NCI-H2227 (cell line): Measurements from ENCODE around the gene ACOT8.
A peak's percentile ranks its signal among the peaks of the same experiment; 100 is the strongest.
"Not testable (repeated sequence)": the region's sequence is repeated elsewhere in the genome, so short reads cannot be mapped to it uniquely, and the experiment has no call there.

ENCODE experiments used
- DNase-seq: peaks from one replicate; lab custom pipeline; 2025; ENCODE audit not compliant: unreplicated experiment; lab: John Stamatoyannopoulos, UW

Gene ACOT8

DNA sequence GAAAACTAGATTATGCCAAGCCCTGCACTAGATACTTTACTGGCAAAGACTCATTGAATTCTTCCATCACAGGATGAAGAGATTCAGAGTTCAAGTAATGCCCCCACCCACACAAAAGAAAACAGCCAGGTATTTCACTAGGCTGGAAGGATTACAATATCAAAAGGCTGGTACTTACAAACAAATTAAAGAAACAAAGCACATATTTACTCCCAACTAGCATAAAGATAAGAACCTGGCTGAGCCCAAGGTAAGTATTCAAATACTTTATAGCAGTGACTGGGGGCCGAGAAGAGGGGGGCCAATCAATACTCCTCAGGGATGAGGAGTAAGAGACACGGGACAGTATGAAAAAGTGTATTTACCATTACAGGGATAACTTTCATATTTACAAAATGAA, 3.7 kb downstream of the ACOT8 start:
- DNase-seq: no peak

DNA sequence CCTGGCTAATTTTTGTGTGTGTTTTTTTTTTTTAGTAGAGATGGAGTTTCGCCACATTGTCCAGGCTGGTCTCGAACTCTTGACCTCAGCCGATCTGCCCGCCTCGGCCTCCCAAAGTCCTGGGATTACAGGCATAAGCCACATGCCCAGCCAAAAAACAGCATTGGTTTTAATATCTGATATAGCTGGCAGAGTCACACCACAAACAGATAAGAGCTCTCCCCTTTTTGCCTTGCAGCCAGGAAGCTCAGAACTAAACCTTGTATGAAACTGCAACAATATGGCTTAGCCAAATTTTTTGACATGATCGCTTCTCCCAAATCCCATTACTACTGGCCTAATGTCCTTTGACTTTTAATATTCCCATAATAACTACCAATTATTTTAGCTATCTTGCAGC, 4.9 kb downstream of the ACOT8 start:
- DNase-seq: no peak

DNA sequence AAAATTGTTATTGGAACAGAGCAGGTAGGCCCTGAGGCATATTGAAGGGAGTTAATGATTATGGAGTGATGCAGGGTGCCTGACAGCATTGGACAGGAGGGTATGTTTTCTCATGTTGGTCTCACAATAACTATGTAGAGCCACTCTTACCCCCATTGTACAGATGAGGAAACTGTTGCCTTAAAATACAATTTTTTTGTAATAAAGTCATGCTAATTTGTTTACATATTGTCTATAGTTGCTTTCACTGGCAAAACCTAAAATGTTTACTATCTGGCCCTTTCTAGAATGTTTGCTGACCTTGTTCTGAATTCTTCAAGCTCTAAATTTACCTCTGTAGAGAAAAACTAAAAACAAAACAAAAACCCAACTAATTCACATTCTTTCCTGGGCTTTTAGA, 5.7 kb downstream of the ACOT8 start:
- DNase-seq: no peak

DNA sequence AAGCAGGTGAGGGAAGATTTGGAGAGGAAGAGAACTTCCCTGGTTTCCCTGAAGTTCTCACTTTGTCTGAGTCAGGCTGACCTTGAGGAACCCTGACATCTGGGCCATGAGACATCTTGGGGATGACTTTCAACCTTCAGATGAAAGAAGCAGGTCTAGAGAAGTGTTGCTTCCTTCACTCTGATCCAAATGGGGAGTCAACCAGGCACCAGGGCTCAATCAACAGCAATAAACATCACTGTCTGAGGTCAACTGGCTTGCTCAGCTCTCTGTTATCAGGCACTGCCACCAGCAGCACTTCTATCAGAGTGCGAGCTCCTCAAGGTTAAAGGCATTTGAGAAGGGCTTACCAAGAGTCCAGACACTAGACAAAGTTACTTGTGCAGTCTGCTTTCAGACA, 6.3 kb downstream of the ACOT8 start:
- DNase-seq: no peak

DNA sequence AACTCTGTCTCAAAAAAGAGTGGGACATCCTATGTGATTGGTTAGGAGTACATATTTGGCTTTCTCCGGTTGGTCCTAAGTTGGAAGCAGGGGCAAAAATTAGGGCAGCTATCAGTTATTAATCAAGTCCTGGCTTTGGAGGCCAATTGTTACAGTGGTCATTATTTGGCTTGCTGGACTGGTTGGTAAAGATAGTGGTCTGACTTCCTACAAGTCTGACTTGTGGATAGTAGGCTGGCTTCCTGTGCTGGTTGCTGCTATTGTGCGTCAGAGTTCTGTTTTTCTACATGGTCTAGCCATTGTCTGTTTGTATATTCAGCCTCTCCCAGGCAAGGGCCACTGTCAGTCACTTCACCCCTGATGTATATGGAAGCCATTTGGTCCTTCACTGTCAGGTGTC, 7.0 kb downstream of the ACOT8 start:
- DNase-seq: no peak

DNA sequence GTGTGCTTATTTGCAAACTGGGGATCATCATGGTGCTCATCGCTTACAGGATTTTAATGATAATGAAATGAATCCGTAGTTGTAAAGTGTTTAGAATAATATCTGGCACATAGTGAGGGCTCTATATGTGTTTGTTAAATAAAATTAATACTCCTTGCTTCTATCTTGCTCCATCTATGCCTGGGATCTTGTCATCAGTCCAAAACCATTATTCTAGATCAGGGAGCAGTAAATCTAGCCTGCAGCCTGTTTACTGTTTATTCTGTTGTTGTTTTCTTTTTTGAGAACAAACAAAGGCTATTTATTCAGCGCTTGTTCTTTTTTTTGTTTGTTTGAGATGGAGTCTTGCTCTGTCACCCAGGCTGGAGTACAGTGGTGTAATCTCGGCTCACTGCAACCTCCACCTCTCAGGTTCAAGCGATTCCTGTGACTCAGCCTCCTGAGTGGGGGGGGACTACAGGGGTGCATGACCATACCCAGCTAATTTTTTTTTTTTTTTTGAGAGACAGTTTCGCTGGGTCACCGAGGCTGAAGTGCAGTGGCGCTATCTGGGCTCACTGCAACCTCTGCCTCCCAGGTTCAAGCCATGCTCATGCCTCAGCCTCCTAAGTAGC, 8.1 kb downstream of the ACOT8 start:
- no peak for DNase-seq

DNA sequence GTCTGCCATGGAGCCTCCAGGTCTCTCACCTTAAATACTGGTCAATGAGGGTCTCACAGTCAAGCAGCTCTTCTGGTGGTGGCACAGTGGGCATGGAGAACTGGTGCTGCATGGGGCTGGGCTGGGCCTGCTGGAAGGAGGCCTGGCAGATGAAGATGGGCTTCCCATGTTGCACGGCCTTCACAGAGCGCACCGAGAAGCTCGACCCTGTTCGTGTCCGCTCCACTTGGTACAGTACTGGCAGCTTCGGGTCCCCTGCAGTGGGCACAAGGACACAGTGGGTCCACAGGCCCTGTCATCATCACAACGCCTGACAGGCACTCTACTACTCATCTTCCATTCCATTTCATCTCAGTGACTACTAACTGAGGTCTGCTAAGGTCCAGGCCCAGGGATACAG, 8.8 kb downstream of the ACOT8 start:
- DNase-seq: no peak

DNA sequence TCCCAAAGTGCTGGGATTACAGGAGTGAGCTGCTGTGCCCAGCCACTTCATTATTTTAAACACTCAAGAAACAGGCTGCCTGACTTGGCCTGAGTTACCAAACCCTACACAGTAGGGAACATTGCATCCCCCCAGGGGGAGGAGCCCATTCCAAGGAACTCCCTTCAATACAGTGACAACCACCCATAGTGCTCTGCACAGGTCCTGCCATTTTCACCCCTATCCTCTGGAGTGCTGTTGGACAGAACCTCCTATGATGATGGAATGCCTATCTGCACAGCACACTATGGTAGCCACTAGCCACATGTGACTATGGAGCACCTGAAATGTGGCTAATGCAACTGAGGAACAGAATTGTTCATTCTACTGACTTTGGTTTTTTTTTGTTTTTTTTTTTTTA, 11.7 kb downstream of the ACOT8 start:
- DNase-seq: no peak

DNA sequence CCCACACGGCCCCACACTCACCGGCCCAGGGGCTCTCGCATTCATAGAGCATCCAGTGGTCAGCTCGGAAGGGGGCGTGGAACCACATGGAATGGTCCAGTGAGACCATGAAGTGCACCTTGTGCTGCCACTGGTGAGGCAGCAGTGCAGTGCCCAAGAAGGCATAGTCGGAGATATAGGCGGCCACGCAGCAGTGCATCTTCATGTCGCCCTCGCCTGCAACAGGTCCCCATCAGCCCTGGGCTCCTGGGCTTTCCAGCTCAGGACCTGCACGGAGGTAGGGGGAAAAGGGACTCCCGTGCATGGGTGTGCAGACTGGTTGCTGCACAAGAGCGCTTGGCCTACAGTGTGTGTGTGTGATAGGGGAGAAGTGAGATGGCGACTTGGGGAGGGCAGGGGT, 13.7 kb downstream of the ACOT8 start:
- no peak for DNase-seq

DNA sequence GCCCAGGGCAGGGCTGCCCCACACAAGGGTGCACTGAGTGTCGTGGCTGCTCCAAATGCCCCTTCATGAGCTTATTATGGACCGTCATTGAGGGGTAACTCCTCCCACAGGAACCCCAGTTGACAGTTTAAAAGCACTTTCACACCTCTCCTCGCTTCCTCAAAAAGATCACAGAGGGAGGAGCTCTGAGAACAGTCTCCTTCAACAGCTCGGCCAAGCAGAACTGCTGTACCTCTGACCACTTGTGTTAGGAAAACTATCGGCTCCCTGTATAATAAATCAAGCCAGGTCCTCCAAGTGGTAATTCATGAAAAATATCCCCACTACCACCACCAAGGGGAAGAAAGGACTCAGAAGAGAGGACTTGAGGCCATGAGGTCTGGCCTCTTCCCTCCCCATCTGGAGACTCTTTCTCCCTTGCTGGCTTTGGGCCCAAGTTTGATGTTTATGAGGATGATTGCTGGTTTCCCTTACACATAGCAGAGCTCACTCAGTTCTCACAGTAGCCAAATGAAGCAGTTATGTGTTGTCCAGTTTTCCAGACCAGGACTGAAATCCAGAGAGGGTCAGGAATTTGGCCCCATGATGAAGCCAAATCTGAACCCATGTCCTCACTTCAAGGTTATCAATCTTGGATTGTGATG, 14.9 kb downstream of the ACOT8 start:
- DNase-seq: no peak

DNA sequence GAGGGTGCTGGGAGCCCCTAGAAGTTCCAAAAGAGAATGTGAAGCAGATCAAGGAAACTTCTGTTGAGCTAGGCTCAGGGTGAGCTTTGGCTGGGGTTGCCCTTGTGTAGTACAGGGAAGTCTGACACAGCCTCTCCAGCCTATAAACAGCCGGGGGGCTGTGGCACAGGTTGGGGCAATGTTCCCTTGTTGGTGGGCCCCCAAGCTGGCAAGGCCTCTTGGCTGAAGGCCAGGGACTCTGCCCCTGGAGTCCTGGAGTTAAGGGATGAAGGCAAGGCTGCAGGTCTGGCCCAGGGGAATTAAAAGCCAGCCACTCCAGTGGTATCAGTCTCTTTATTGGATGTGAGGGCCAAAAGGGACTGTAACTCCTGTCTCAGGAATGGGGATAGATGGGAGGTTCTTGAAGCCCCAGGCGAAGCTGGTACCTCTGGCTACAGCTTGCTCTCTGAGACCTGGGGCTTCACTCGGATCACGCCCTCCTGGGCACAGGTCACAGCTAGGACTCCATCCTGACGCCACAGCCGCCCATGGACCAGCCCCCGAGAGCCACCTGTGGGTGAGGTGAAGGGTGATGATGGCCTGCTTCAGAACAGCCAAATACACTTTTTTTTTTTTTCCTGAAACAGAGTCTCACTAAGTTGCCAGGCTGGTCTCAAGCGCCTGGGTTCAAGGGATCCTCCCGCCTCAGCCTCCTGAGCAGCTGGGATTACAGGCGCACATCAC, 15.6 kb downstream of the ACOT8 start:
- no peak for DNase-seq

DNA sequence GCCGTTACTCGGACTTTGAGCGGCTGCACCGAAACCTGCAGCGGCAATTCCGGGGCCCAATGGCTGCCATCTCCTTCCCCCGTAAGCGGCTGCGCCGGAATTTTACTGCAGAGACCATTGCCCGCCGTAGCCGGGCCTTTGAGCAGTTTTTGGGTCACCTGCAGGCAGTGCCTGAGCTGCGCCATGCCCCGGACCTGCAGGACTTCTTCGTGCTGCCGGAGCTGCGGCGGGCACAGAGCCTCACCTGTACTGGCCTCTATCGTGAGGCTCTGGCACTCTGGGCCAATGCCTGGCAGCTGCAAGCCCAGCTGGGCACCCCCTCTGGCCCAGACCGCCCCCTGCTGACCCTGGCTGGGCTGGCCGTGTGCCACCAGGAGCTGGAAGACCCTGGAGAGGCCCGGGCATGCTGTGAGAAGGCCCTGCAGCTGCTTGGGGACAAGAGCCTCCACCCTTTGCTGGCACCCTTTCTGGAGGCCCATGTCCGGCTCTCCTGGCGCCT, 16.4 kb downstream of the ACOT8 start:
- no peak for DNase-seq

DNA sequence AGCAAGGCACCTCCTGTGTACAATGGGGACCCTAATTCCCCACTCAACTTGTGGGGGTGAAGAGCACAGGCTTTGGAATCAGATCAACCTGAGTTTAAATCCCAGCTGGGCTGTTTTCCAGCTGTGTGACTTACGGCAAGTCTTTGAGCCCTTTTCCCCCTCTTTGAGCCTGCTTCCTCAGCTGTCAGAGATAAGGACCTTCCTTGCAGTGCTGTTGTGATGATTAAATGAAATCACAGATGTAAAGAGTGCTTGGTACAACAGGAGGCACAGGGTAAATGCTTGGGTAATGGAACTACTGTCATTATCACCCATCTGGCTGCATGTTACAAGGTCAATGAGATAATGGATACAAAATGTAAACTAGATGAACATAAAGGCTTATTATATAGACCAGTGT, 20.4 kb downstream of the ACOT8 start:
- DNase-seq: peak; percentile 60

DNA sequence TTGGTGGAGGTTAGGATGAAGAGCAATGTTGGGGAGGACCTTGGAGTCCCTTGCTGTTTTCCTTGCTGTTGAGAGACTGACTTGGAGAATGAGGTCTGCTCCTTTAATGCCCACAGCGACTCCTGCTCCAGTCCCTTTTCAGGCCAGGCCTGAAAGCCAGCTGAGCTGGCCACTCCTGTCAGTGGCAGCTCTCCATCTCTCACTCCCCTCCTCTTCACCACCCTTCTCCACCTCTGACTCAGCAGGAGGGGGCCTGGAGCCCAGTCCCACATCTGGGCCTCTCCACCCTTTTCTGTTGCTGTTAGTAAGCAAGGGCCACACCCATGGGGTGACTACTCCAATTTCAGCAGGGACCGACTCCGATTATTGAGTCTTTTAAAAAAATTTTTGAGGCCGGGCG, 21.4 kb downstream of the ACOT8 start:
- DNase-seq: no peak

DNA sequence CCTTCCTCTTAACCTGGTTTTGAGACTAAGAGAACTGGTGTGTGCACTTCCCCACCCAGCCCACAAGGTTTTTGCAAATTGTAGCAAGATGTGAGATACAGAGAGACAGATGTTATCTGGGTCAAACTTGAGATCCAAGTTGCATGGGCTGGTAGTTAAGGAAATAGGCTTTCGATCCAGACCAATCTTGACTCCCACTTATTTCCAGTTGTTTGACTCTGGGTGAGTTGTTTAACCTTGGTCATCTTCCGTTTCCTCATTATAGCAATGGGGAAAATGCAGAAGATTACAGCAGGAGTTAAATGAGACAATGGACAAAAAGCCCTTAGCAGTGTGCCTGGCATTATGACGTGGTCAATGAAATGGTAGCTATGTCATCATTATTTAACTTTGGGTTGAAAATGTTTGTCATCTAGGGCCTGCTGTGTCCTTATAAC, 21.8 kb downstream of the ACOT8 start:
- no peak for DNase-seq

DNA sequence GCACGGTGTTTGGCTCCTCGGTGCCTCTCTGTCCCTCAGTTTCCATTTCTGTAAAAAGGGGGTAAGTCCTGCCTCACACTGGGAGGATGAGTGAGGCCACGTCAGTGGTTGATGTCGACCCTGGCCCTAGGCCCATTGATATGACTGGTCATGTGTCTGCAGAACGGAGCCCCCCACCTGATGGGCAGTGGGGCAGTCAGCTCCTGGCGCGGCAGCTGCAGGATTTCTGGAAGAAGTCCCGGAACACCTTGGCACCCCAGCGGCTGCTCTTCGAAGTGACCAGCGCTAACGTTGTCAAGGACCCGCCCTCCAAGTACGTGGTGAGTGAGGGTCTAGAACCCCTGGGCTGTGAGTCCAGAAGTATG, 22.4 kb downstream of the ACOT8 start:
- DNase-seq: no peak

DNA sequence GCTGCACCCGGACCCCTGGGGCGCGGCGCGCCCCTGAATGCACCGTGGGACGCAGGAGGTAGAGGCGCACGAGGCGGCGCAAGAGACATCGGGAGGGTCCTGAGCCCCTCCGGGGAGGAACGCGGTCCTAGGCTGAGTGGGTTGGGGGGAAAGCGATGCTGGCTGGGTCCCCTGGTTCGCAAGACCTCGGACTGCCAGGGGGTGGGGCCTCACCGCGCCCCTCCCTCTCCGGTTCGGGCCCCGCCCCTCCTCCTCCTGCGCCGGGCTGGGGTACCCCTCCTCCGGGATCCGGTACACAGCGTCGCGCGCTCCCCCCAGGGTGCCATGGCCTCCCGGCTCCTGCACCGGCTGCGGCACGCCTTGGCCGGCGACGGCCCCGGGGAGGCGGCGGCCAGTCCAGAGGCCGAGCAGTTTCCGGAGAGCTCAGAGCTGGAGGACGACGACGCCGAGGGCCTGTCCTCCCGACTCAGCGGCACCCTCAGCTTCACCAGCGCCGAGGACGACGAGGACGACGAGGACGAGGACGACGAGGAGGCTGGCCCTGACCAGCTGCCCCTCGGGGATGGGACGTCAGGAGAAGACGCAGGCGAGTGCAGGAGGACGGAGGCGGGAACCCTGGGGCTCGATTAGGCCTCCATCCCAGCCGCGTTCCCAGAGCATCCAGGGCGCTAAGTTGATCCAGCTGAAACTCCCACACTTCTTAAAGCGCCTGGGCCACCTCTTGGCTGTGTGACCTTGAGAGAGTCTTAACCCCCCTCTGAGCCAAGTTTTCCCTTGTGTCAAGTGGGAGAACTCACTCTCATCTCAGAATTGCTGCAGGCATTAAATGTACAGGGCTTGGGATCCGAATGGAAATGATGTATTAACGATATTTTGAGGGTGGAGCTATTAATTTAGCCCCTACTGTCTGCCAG, 23.1 kb downstream of the ACOT8 start:
- DNase-seq: peak; percentile 80

DNA sequence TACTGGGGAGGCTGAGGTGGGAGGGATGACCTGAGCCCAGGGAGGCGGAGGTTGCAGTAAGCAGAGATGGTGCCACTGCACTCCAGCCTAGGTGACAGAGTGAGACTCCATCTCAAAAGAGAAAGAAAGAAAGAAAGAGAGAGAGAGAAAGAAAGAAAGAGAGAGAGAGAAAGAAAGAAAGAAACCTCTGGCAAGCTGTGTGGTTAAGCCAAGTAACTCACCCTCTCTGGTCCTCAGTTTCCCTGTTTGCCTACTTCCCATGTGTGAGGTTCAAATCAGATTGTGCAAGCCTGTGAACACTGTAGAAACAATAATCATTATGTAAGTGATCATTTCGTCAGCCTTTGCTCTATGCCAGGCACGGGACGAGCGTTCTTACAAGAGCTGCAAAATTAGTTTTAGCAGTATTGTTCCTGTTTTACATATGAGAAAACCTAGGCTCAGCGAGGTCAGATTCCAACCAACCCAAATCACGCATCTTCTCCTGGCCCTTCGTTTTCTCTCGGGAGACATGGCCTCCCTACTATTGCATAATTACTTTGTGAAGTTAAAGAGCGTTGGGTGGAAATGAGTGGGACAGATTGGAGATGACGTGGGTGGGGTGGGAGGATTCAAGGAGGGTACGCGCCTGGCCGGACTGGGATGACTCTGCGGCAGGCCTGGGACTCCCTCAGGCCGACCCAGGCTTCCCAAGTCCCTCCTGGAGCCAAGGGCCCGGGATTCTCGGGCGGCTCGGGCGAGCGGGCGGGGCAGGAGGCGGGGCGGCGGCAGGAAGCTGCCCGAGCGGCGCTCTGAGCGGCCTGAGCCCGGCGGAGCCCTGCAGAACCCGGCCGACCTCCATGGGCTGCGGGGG, 23.9 kb downstream of the ACOT8 start, which contains the start of gene SNX21:
Gene SNX21, plus strand, starts transcription at position 770 of the 853 bp plus-strand sequence. CDS start 121 bp downstream, outside the sequence.
- peak; percentile 76 for DNase-seq

DNA sequence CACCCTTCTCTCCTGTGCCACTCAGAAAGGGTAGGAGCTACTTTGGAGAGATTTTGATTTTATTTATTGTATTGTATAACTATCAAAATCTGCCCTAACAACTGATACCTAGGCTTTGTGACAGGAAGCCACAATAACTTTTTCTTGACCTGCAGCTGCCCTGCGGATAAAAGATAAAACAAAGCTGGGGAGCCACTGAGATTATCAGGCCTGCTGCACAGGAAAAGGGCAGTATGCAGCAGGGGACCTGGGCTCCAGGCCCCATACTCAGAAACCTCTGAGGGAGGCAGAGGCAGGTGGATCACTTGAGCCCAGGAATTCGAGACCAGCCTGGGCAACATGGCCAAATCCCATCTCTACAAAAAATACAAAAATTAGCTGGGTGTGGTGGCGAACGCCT, 24.6 kb downstream of the ACOT8 start:
- DNase-seq: no peak

DNA sequence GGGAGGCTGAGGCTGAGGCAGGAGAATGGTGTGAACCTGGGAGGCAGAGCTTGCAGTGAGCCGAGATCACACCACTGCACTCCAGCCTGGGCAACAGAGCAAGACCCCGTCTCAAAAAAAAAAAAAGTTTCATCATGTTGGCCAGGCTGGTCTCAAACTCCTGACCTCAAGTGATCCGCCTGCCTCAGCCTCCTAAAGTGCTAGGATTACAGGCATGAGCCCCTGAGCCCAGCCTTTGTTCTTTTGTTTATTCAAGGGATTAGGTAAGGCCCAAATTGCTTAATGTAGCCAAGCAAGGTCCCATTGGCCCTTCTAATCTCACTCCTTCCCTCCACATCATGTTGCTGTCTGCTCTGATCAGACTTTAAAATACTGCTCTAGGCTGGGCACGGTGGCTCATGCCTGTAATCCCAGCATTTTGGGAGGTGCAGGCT, 27.5 kb downstream of the ACOT8 start:
- not testable (repeated sequence) for DNase-seq
